Effector memory CD8-positive, alpha-beta T cell (primary cell): ENCODE data around the gene TMEM100.
"Not testable (repeated sequence)": the region's sequence is repeated elsewhere in the genome, so short reads cannot be mapped to it uniquely, and the experiment has no call there.

ENCODE experiments used
- ATAC-seq: fragments of 150-1000 bp; cut with Tn5 transposase; replicated peaks from 2 replicates; pipeline ENCODE4 v1.10.0; 2021; ENCODE audit warnings: mild to moderate bottlenecking, moderate library complexity
- DNase-seq, 3 experiments: peaks; one replicate each; pipeline ENCODE4 v3.0.0; 2021
- H3K27ac Mint-ChIP-seq, 2 donors: one replicate each; pipeline ENCODE4 v1.8.0; 2022; ENCODE audit warnings: mild to moderate bottlenecking in 2 of 2, mixed read lengths in 2 of 2, moderate library complexity in 2 of 2
- H3K27me3 Mint-ChIP-seq, 2 donors: one replicate each; pipeline ENCODE4 v1.8.0; 2022; ENCODE audit warnings: mixed read lengths in 2 of 2
- H3K36me3 Mint-ChIP-seq: one replicate; pipeline ENCODE4 v1.8.0; 2022; ENCODE audit warnings: mild to moderate bottlenecking, moderate library complexity, mixed read lengths; ENCODE audit not compliant: insufficient read depth
- H3K4me1 Mint-ChIP-seq, 2 donors: one replicate each; pipeline ENCODE4 v1.8.0; 2022; ENCODE audit warnings: low read depth in 2 of 2, mixed read lengths in 2 of 2
- H3K4me3 Mint-ChIP-seq, 2 donors: one replicate each; pipeline ENCODE4 v1.8.0; 2022; ENCODE audit warnings: mild to moderate bottlenecking in 2 of 2, mixed read lengths in 2 of 2, moderate library complexity in 2 of 2
- H3K9me3 Mint-ChIP-seq, 2 donors: one replicate each; pipeline ENCODE4 v1.8.0; 2022; ENCODE audit warnings: mixed read lengths in 2 of 2

TMEM100 gene

DNA sequence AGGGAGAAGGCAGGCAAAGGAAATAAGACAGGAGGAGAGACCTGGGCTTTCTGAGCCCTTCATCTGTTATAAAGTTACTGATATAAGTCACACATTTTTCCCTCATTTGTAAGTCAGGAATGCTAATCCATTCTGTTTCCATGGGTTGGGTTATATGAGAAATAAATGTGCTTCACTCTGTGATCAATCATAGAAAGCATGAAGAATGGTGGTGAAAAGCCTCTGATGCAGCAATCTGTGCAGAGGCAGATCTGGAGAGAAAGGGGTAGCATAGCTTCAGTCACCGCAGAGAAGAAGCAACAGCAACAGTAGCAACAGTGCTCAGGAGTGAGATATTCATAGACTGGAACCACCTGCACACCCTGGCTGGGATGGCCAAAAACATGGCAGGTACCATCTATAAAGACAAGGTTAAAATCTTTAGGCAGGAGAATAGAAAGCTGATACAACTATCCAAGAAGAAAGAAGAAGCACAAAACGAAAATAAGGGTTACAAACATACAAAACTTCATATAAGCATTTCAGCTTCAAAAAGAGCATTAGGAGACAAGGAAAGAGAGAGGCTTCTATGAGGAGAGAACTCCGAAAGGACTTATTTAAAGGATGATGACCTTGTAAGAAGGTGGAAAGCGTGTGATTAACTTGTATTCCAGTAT lies 41.9 kb downstream of the TMEM100 start:
- Mint-ChIP-seq H3K36me3 (no peaks in the 10 kb centered on the region), H3K4me3 (no peak overlapping the region), H3K27me3 (peaks cover 14 to 54% of the 10 kb centered on the region in 2 donors), H3K4me1 (no peaks in the 10 kb centered on the region), H3K9me3 (peaks cover 0 to 1% of the 10 kb centered on the region in 2 donors), H3K27ac (no peak overlapping the region)
- ATAC-seq (no peak), DNase-seq (no peak)

DNA sequence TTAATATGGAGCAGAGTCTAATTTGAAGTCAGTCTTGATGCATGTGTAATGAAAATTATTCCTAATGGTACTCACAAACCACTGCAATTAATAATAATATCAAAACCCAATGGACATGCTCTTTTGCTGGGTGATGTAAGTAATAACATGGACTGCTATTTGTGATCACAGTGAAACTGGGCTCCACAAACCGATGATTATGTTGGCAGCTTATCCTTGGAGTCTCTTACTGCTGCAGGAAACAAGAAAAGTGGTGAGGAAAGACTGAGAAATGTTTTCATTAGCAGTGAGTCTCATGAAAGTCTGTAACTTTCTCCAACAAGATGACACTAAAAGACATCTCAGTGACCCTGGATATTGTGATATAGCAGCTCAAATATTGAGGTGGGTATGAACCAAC lies 45.2 kb downstream of the TMEM100 start:
- H3K36me3 Mint-ChIP-seq = no peaks in the 10 kb centered on the region
- ATAC-seq = no peak
- peaks cover 26 to 49% of the 10 kb centered on the region in 2 donors for H3K27me3 Mint-ChIP-seq
- no peak overlapping the region for H3K4me3 Mint-ChIP-seq
- H3K9me3 Mint-ChIP-seq = peaks cover 0 to 1% of the 10 kb centered on the region in 2 donors
- H3K4me1 Mint-ChIP-seq = no peaks in the 10 kb centered on the region
- no peak for DNase-seq
- H3K27ac Mint-ChIP-seq = no peak overlapping the region

DNA sequence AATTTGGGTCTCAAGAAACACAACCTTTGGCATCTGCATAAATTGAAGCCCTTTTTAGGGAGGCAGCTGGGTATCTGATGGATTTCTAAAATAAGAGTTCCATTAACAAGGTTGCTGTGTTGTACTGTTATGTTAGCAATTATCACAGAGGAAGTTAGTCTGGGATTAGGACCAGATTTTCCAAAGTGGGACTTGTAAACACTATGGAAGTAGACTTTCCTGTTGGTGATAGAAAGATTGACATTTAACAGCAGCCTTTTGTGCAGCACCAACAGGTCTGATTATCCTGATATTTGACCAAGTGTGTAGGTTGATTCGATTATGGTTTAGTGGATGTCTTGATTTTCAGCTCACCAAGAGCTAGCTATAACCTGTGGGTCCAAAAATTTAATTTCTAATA lies 46.4 kb downstream of the TMEM100 start:
- Mint-ChIP-seq H3K27me3 (peaks cover 24 to 45% of the 10 kb centered on the region in 2 donors), H3K4me3 (no peak overlapping the region)
- no peak for DNase-seq

DNA sequence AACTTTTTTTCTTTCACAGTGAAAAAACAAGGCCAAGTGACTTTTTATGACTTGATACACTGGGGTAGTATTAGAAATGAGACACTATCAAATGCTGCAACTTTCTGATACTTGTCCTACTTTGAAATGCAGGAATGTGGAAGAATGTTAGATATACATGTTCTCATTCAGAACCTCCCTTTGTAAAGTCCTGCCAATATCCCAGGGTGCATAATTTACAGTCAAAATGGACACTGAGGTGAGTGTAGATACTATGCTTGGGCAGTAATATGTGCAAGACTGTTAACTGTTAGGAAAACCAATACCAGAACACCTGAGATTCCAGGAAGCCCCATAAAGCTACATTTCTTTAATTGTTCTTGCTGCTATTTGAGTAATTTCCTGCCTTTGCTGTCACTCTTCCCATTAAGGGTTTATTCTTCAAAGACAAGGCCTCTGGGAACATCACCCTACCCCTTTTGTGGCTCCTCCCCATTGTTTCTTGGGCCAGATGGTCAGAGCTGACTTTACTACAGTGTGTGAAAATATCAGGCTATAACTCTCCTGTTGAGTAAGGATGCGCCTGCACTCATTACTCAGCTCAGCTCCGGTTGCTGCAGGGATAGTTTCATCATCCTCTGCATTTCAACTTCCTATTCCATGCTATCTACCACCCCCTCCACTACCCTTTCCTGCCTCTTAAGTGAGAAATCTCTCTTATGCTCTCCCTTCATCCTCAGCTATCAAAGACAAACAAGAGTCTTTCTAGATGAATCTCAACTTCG lies 48.7 kb downstream of the TMEM100 start:
- Mint-ChIP-seq H3K27ac (no peak overlapping the region), H3K4me3 (no peak overlapping the region), H3K27me3 (peaks cover 30 to 32% of the 10 kb centered on the region in 2 donors), H3K9me3 (no peaks in the 10 kb centered on the region), H3K4me1 (no peaks in the 10 kb centered on the region), H3K36me3 (no peaks in the 10 kb centered on the region)
- DNase-seq = no peak
- no peak for ATAC-seq

More for the DNA sequence above, 46.4 kb downstream of the TMEM100 start:
- peaks cover 0 to 1% of the 10 kb centered on the region in 2 donors for H3K9me3 Mint-ChIP-seq
- H3K4me1 Mint-ChIP-seq = no peaks in the 10 kb centered on the region
- no peak for ATAC-seq
- no peaks in the 10 kb centered on the region for H3K36me3 Mint-ChIP-seq
- no peak overlapping the region for H3K27ac Mint-ChIP-seq

DNA sequence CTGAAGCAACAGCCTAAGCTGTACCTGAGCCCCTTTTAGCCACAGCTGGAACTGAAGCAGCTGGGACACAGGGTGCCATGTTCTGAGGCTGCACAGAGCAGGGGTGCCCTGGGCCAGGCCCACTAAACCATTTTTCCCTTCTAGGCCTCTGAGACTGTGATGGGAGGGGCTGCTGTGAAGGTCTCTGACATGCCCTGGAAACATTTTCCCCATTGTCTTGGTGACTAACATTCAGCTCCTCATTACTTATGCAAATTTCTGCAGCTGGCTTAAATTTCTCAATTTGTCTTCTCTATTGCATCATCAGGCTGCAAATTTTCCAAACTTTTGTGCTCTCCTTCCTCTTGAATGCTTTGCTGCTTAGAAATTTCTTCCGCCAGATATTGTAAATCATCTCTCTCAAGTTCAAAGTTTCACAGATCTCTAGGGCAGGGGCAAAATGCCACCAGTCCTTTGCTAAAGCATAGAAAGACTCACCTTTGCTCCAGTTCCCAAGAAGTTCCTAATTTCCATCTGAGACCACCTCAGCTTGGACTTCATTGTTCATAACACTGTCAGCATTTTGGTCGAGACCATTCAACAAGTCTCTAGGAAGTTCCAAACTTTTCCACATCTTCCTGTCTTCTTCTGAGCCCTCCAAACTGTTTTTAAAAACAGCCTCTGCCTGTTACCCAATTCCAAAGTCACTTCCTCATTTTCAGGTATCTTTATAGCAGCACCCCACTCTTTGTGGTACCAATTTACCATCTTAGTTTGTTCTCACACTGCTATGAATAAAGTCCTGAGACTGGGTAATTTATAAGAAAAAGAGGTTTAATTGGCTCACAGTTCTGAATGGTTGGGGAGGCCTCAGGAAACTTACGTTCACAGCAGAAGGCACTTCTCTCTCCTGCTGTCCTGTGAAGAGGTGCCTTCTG lies 49.8 kb downstream of the TMEM100 start:
- Mint-ChIP-seq H3K27me3 (peaks cover 25 to 32% of the 10 kb centered on the region in 2 donors), H3K27ac (no peak overlapping the region), H3K9me3 (no peaks in the 10 kb centered on the region), H3K4me1 (no peaks in the 10 kb centered on the region), H3K4me3 (no peak overlapping the region), H3K36me3 (no peaks in the 10 kb centered on the region)
- no peak for DNase-seq
- ATAC-seq = no peak

DNA sequence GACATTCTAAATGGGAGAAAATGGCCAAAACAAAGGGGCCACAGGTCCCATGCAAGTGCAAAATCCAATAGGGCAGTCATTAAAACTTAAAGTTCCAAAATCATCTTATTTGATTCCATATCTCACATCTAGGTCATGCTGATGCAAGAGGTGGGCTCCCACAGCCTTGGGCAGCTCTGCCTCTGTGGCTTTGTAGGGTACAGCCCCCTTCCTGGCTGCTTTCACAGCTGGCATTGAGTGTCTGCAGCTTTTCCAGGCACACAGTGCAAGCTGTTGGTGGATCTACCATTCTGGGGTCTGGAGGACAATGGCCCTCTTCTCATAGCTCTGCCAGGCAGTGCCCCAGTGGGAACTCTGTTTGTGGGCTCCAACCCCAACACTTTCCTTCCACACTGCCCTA lies 50.7 kb downstream of the TMEM100 start:
- H3K4me3 Mint-ChIP-seq = not testable (repeated sequence)

More for the DNA sequence above, 50.7 kb downstream of the TMEM100 start:
- not testable (repeated sequence) for H3K27ac Mint-ChIP-seq, ATAC-seq, DNase-seq, H3K4me1 Mint-ChIP-seq, H3K9me3 Mint-ChIP-seq, H3K36me3 Mint-ChIP-seq
- H3K27me3 Mint-ChIP-seq = peaks cover 29 to 39% of the 10 kb centered on the region in 2 donors
